Suppressor macrophage treated with lipopolysaccharide for 1 hour (primary cell): ENCODE results near the gene AAMDC.
"Not testable (repeated sequence)": the region's sequence is repeated elsewhere in the genome, so short reads cannot be mapped to it uniquely, and the experiment has no call there.

Experiments
- DNase-seq, 3 donors: peaks; one replicate each; pipeline ENCODE4 v3.0.0-alpha.2; 2020 to 2022

AAMDC gene

GRCh38 chr11:77822126-77822525, 1.2 kb downstream of the AAMDC start:
- DNase-seq = not testable (repeated sequence)

- peak; percentile 18 to 47 (median 45) for DNase-seq
Observed at GRCh38 chr11:77823775-77824174, 2.8 kb downstream of the AAMDC start.

- no peak for DNase-seq
Observed at GRCh38 chr11:77828926-77829325, 8.0 kb downstream of the AAMDC start.

GRCh38 chr11:77833302-77833701, 12.4 kb downstream of the AAMDC start:
- DNase-seq = no peak

GRCh38 chr11:77842441-77843121, 21.6 kb downstream of the AAMDC start:
- peak; percentile 22 to 41 (median 34) for DNase-seq

- not testable (repeated sequence) for DNase-seq
Observed at GRCh38 chr11:77843700-77844099, 22.8 kb downstream of the AAMDC start.

- no peak for DNase-seq
Observed at GRCh38 chr11:77851503-77851902, 30.6 kb downstream of the AAMDC start.

GRCh38 chr11:77854838-77855237, 33.9 kb downstream of the AAMDC start:
- DNase-seq = no peak

GRCh38 chr11:77857906-77858457, 37.0 kb downstream of the AAMDC start:
- DNase-seq = not testable (repeated sequence)

- DNase-seq = not testable (repeated sequence)
Observed at GRCh38 chr11:77861444-77861843, 40.5 kb downstream of the AAMDC start.

GRCh38 chr11:77865805-77866204, 44.9 kb downstream of the AAMDC start:
- DNase-seq = no peak

- no peak for DNase-seq
Observed at GRCh38 chr11:77866336-77866735, 45.4 kb downstream of the AAMDC start.

GRCh38 chr11:77868744-77869143, 47.8 kb downstream of the AAMDC start:
- no peak for DNase-seq

- DNase-seq = no peak
Observed at GRCh38 chr11:77871855-77872254, 50.9 kb downstream of the AAMDC start.

GRCh38 chr11:77873345-77873744, 52.4 kb downstream of the AAMDC start:
- DNase-seq = no peak

- DNase-seq = no peak
Observed at GRCh38 chr11:77874206-77874605, 53.3 kb downstream of the AAMDC start.

- no peak for DNase-seq
Observed at GRCh38 chr11:77876045-77876444, 55.1 kb downstream of the AAMDC start.

GRCh38 chr11:77878247-77878646, 57.3 kb downstream of the AAMDC start:
- DNase-seq = not testable (repeated sequence)

- no peak for DNase-seq
Observed at GRCh38 chr11:77879218-77879617, 58.3 kb downstream of the AAMDC start.

GRCh38 chr11:77882396-77882795, 61.5 kb downstream of the AAMDC start:
- no peak for DNase-seq

GRCh38 chr11:77883775-77884174, 62.8 kb downstream of the AAMDC start:
- DNase-seq = no peak

GRCh38 chr11:77884186-77884828, 63.4 kb downstream of the AAMDC start:
- no peak for DNase-seq

GRCh38 chr11:77884829-77885190, 63.9 kb downstream of the AAMDC start:
- no peak for DNase-seq

GRCh38 chr11:77886401-77886800, 65.5 kb downstream of the AAMDC start:
- no peak for DNase-seq
